Lung (tissue), 12 donors: ENCODE measurements around the gene DIP2C. TPM values are rescaled to one million over a fixed set of nuclear protein-coding genes. Genes with fewer than 3 reads are reported as not detected.
"Not testable (repeated sequence)": the region's sequence is repeated elsewhere in the genome, so short reads cannot be mapped to it uniquely, and the experiment has no call there.

Source experiments
- ATAC-seq: fragments of 200-7000 bp; cut with Tn5 transposase; one replicate; pipeline ENCODE4 v1.9.1; 2020; ENCODE audit warnings: moderate number of reproducible peaks; ENCODE audit not compliant: insufficient read depth, low FRiP score
- DNase-seq, 3 donors: peaks; one replicate each; pipeline ENCODE4 v3.0.0-alpha.2; 2013 to 2017
- H3K27ac ChIP-seq, 2 donors: one replicate each; pipeline ENCODE4 v1.5.1; 2013; ENCODE audit warnings: mild to moderate bottlenecking in 2 of 2, moderate library complexity in 2 of 2, control low read depth in 1 of 2, inconsistent platforms in 1 of 2, low read depth in 1 of 2, low read length in 1 of 2
- H3K27me3 ChIP-seq, 3 donors: one replicate each; pipeline ENCODE4 v1.5.1; 2013; ENCODE audit warnings: low read length in 2 of 3; ENCODE audit not compliant: control insufficient read depth in 3 of 3, insufficient read depth in 3 of 3
- H3K36me3 ChIP-seq, 4 donors: one replicate each; pipeline ENCODE4 v1.5.1; 2013; ENCODE audit warnings: low read length in 4 of 4, mild to moderate bottlenecking in 1 of 4, moderate library complexity in 1 of 4; ENCODE audit not compliant: control insufficient read depth in 4 of 4, insufficient read depth in 4 of 4
- H3K4me1 ChIP-seq, 5 donors: one replicate each; pipeline ENCODE4 v1.5.1; 2013; ENCODE audit warnings: low read length in 5 of 5, mild to moderate bottlenecking in 2 of 5, moderate library complexity in 1 of 5; ENCODE audit not compliant: control insufficient read depth in 5 of 5, insufficient read depth in 5 of 5
- H3K4me3 ChIP-seq: one replicate; pipeline ENCODE4 v1.5.1; 2013; ENCODE audit warnings: mild to moderate bottlenecking, control low read depth, moderate library complexity
- H3K9ac ChIP-seq, 2 donors: one replicate each; pipeline ENCODE4 v1.5.1; 2013; ENCODE audit warnings: low read length in 2 of 2, control low read depth in 1 of 2; ENCODE audit not compliant: insufficient read depth in 1 of 2
- H3K9me3 ChIP-seq, 4 donors: one replicate each; pipeline ENCODE4 v1.5.1; 2013; ENCODE audit warnings: low read length in 3 of 4, mild to moderate bottlenecking in 1 of 4, moderate library complexity in 1 of 4; ENCODE audit not compliant: control insufficient read depth in 4 of 4, insufficient read depth in 3 of 4
- WGBS, 2 donors: extraction: QIAGEN DNeasy Blood & Tissue Kit; methylation state at CpG; one replicate each; pipeline ENCODE4 v1.1.7; 2013; 5-methylcytosine and 5-hydroxymethylcytosine counted together
- polyA plus RNA-seq, 2 donors: library from polyadenylated mRNA; stranded (reverse); fragments of 200-250 nt; gene quantifications; one replicate each; pipeline ENCODE4 v1.2.1, GENCODE V29; 2013
- total RNA-seq, 2 donors: library from RNA; depleted of rRNA in 1 of 2; stranded (reverse); fragments of >200 nt in 1 of 2; gene quantifications; one replicate each; pipeline ENCODE4 v1.2.1, GENCODE V29; 2014 to 2021
- TF ChIP-seq, protein P1 (sequence below): IDR thresholded peaks from 2 replicates; pipeline ENCODE4 v1.5.1; 2012; ENCODE audit warnings: mild to moderate bottlenecking; ENCODE audit errors: control extremely low read depth, extremely low read depth
- donor health status: control.
- donor health status: control.
- donor health status: Bipolar disorder and iron deficiency.
- donor health status: healthy.
- donor health status: DM: yes; HTN: yes; CAD: no.

The DIP2C gene
- total and polyA plus RNA-seq, 4 donors: 3.6 to 20.0 (median 9.5) TPM

DNA sequence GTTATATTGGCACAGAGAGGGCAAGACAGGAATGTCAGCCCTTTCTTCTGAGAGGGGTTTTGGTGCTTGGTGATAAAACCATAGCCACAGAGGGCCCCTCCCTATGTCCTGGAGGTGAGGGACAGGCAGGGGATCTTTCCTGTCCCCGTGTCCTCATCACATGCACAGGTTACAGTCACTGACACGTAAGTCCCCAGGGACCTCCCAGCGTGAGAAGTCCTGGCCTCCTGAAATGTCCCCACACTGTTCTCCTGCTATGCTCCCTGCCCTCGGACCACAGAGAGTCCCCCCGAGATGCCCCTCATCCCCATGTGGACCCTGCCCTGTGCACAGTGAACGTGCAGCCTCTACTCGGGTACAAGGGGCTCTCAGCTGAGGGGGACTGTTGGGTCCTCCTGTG, 293.8 kb downstream of the DIP2C start:
- H3K27ac ChIP-seq: no peak overlapping the region
- DNase-seq: no peak
- TF ChIP-seq, protein P1, sequence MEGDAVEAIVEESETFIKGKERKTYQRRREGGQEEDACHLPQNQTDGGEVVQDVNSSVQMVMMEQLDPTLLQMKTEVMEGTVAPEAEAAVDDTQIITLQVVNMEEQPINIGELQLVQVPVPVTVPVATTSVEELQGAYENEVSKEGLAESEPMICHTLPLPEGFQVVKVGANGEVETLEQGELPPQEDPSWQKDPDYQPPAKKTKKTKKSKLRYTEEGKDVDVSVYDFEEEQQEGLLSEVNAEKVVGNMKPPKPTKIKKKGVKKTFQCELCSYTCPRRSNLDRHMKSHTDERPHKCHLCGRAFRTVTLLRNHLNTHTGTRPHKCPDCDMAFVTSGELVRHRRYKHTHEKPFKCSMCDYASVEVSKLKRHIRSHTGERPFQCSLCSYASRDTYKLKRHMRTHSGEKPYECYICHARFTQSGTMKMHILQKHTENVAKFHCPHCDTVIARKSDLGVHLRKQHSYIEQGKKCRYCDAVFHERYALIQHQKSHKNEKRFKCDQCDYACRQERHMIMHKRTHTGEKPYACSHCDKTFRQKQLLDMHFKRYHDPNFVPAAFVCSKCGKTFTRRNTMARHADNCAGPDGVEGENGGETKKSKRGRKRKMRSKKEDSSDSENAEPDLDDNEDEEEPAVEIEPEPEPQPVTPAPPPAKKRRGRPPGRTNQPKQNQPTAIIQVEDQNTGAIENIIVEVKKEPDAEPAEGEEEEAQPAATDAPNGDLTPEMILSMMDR: no peak
- ATAC-seq: no peak
- WGBS, 2 donors: 91 to 94% methylated on average over 7 of the region's 7 CpGs
- peaks cover 0 to 18% (median 3%) of the 10 kb centered on the region in 5 donors for H3K4me1 ChIP-seq
- no peak overlapping the region for H3K9ac ChIP-seq
- no peaks in the 10 kb centered on the region for H3K9me3 ChIP-seq
- H3K36me3 ChIP-seq: peaks cover 0 to 6% (median 2%) of the 10 kb centered on the region in 4 donors
- H3K4me3 ChIP-seq: no peak overlapping the region
- no peaks in the 10 kb centered on the region for H3K27me3 ChIP-seq

DNA sequence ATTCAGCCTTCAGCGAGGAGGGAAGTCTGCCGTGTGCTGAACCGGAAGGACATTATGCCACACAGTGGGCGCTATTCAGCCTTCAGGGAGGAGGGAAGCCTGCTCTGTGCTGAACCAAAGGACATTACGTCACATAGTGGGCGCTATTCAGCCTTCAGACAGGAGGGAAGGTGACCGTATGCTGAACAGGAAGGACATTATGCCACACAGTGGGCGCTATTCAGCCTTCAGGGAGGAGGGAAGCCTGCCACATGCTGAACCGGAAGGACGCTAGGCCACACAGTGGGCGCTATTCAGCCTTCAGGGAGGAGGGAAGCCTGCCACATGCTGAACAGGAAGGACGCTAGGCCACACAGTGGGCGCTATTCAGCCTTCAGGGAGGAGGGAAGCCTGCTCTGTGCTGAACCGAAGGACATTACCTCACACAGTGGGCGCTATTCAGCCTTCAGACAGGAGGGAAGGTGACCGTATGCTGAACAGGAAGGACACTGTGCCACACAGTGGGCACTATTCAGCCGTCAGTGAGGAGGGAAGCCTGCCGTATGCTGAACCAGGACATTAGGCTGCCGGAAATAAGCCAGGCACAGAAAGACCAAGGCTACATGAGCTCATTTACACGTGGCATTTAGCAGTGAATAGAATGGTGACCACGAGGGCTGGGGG, 294.9 kb downstream of the DIP2C start:
- H3K36me3 ChIP-seq: peaks cover 3 to 12% (median 10%) of the 10 kb centered on the region in 4 donors
- H3K9me3 ChIP-seq, H3K27me3 ChIP-seq, H3K9ac ChIP-seq, DNase-seq, H3K4me3 ChIP-seq, ATAC-seq: not testable (repeated sequence)
- peak overlapping the region in 1 of 2 donors; percentile 42 for H3K27ac ChIP-seq
- WGBS, 2 donors: 64 to 72% methylated on average over 21 of the region's 21 CpGs
- H3K4me1 ChIP-seq: peaks cover 0 to 18% (median 3%) of the 10 kb centered on the region in 5 donors

DNA sequence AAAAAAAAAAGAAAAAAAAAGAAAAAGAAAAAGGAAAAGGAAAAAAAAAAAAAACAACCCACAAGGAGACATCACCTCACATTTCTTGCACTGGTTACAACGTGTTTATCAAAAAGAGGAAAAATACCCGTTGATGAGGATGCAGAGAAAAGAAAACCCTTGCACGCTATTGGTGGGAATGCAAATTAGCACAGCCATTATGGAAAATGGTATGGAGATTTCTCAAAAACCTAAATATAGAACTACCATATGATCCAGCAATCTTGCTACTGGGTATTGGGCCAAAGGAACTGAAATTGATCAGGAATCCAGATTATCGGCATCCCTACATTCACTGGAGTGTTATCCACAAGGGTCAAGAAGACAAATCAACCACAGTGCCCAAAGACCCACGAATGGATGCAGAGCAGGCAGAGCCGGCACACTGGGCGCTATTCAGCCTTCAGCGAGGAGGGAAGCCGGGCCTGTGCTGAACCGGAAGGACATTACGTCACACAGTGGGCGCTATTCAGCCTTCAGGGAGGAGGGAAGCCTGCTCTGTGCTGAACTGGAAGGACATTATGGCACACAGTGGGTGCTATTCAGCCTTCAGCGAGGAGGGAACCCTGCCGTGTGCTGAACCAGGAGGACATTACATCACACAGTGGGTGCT, 295.6 kb downstream of the DIP2C start:
- WGBS, 2 donors: 64 to 87% methylated on average over 14 of the region's 14 CpGs
- Histone ChIP-seq H3K9ac (no peak overlapping the region), H3K36me3 (peaks cover 0 to 12% (median 11%) of the 10 kb centered on the region in 4 donors), H3K4me1 (peaks cover 0 to 18% (median 3%) of the 10 kb centered on the region in 5 donors), H3K9me3 (no peaks in the 10 kb centered on the region), H3K27me3 (no peaks in the 10 kb centered on the region), H3K4me3 (no peak overlapping the region), H3K27ac (no peak overlapping the region)
- DNase-seq (no peak), ATAC-seq (no peak)
- TF ChIP-seq, protein P1: no peak

DNA sequence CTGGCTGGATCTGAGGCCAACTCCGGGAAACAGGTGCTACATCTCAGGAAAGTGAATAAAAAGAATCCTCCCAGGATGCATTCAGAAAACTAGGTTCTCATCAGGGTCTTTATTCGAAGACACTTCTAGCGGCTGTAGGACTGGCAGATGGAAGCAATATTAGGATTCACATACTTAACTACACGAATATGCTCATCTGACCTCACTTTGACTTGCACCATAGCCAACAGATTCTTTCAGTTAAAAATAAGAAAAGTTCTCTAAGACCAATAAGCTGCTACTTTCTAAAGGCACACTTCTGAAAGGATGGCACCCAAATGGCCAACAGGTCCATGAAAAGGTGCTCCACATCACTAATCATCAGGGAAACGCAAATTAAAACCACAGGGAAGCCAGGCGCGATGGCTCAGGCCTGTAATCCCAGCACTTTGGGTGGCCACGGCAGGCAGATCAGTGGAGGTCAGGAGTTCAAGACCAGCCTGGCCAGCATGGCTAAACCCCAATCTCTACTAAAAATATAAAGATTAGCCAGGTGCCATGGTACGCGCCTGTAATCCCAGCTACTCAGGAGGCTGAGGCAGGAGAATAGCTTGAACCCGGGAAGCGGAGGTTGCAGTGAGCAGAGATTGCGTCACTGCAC, 296.2 kb downstream of the DIP2C start:
- Histone ChIP-seq H3K27ac (no peak overlapping the region), H3K27me3 (no peaks in the 10 kb centered on the region), H3K9me3 (no peaks in the 10 kb centered on the region), H3K4me1 (peaks cover 0 to 18% (median 3%) of the 10 kb centered on the region in 5 donors), H3K36me3 (peaks cover 0 to 13% (median 11%) of the 10 kb centered on the region in 4 donors), H3K4me3 (no peak overlapping the region), H3K9ac (no peak overlapping the region)
- WGBS, 2 donors: 94 to 95% methylated on average over 13 of the region's 13 CpGs
- no peak for DNase-seq
- no peak for ATAC-seq
- TF ChIP-seq, protein P1: no peak
